Activated naive CD4-positive, alpha-beta T cell treated with anti-CD3 and anti-CD28 coated beads, Interleukin-2, amount 10 ng/mL, durations not matched to agents 7 days and 5 days (primary cell): ENCODE results near the gene TMEM200B.
"Not testable (repeated sequence)": the region's sequence is repeated elsewhere in the genome, so short reads cannot be mapped to it uniquely, and the experiment has no call there.

Experiments
- CTCF ChIA-PET: fragments of 350-600 bp; sonication (Branson Sonifier 250); formaldehyde crosslinking; loops from one replicate; lab custom pipeline; 2021; ENCODE audit warnings: antibody characterized with exemption; lab: Charles Lee
- DNase-seq: peaks from one replicate; pipeline ENCODE4 v3.0.0-alpha.2; 2020
- H3K27ac Mint-ChIP-seq: one replicate; pipeline ENCODE4 v1.8.0; 2021; ENCODE audit warnings: mild to moderate bottlenecking, moderate library complexity, mixed read lengths
- H3K27me3 Mint-ChIP-seq: one replicate; pipeline ENCODE4 v1.8.0; 2021; ENCODE audit warnings: mild to moderate bottlenecking, mixed read lengths
- H3K36me3 Mint-ChIP-seq: one replicate; pipeline ENCODE4 v1.8.0; 2021; ENCODE audit warnings: mixed read lengths
- H3K4me1 Mint-ChIP-seq: one replicate; pipeline ENCODE4 v1.8.0; 2021; ENCODE audit warnings: mixed read lengths
- H3K4me3 Mint-ChIP-seq: one replicate; pipeline ENCODE4 v1.8.0; 2021; ENCODE audit warnings: mild to moderate bottlenecking, moderate library complexity, mixed read lengths
- H3K9me3 Mint-ChIP-seq: one replicate; pipeline ENCODE4 v1.8.0; 2021; ENCODE audit warnings: mixed read lengths

TMEM200B gene

DNA sequence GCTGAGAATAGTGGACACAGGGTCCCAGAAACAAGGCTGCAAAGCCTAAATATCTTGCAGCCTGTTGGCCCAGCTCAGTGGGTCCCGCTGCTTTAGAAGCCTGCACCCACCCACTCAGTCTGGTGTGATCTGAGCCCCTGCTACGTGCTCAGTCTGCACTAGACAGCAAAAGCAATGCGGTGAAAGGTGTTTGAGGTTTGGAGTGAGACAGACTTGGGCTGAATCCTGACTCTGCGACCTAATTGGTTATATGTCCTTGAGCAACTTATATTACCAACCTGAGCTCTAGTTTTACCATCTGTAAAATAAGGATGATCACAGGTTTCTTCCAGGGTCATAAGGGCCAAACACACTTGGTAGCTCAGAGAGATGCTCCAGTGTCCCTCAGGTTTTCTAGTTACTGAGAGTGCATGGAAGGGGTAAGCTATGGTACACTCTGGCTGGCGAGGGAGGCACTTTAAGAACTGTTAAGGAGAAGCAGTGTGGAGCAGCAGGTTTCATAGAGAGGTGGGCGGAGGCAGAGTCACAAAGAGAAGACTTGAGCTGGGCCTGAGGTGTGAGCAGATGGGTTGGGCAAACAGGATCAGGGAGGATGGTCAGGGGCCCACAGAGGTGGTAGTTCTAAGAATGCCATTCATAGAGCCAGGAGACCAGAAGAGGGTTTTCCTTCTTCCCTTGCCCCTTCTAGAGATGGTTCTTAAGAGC, 10.1 kb downstream of the TMEM200B start:
- Mint-ChIP-seq H3K27ac (no peak overlapping the region), H3K9me3 (no peaks in the 10 kb centered on the region), H3K4me1 (no peaks in the 10 kb centered on the region), H3K36me3 (peaks cover 57% of the 10 kb centered on the region), H3K27me3 (peaks cover 2% of the 10 kb centered on the region), H3K4me3 (no peak overlapping the region)
- DNase-seq: no peak
- CTCF ChIA-PET: interaction anchor here (0.6 to 1.2 kb wide), 3 partner anchors 84 to 111 kb away, joined by 3 to 4 read pairs (median 4); no protein-coding TSS in a partner anchor

DNA sequence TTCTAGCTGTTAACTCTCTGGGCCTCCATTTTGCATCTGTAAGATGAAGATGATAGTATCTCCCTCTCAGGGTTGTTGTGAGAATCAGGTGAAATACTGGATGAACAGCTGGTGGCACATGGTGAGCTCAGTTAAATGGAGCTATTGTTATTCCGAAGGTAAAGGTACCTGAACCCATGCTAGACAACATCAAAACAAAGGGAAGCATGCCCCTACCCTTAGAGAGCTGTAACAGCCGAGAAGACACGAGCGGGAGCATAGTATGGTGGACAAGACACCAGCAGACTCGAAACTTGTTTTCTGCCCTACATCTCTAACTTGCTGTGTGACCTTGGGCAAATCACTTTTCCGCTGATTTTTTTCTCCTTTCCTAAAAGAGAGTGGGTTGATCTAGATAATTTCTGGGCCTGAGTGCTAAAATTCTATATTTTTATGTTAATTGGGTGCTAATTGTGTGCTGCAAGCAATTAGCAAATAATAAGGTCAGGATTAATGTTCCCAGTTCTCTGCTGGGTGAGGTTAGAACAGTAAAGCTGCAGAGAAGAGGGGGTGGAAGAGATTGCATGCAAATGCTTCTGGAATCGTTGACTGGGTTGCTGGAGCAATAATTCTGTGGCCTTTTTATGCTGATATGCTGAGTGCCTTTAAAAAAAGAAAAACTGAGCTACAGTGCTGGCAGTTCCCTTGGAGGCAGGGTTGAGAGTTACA, 10.8 kb downstream of the TMEM200B start:
- Mint-ChIP-seq H3K27me3 (no peaks in the 10 kb centered on the region), H3K4me1 (no peaks in the 10 kb centered on the region), H3K9me3 (no peaks in the 10 kb centered on the region), H3K4me3 (no peak overlapping the region), H3K36me3 (peaks cover 56% of the 10 kb centered on the region), H3K27ac (no peak overlapping the region)
- CTCF ChIA-PET: no interaction called here
- no peak for DNase-seq

DNA sequence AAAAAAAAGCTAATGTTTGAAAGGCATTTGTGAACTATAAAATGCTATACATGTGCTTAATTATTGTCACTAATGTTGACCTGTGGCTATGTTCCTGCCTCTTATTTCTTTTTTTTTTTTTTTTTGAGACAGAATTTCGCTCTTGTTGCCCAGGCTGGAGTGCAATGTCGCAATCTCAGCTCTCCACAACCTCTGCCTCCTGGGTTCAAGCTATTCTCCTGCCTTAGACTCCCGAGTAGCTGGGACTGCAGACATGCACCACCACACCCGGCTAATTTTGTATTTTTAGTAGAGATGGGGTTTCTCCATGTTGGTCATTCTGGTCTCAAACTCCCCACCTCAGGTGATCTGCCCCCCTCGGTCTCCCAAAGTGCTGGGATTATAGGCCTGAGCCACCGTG, 15.7 kb downstream of the TMEM200B start:
- H3K27me3 Mint-ChIP-seq, H3K27ac Mint-ChIP-seq, DNase-seq, H3K4me3 Mint-ChIP-seq, H3K4me1 Mint-ChIP-seq, H3K9me3 Mint-ChIP-seq, CTCF ChIA-PET: not testable (repeated sequence)
- peaks cover 29% of the 10 kb centered on the region for H3K36me3 Mint-ChIP-seq

DNA sequence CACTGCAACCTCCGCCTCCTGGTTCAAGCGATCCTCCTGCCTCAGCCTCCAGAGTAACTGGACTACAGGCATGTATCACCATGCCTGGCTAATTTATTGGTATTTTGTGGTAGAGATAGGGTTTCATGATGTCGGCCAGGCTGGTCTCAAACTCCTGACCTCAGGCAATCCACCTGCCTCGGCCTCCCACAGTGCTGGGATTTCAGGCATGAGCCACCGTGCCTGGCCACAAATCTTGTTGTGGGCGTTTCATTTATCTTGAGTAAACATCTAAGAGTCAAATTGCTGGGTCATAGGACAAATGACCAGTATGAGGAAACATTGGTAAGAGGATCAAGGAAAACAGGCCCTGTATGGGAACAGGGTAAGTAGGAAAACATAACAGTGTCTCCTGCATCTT, 17.9 kb downstream of the TMEM200B start:
- Mint-ChIP-seq H3K9me3 (no peaks in the 10 kb centered on the region), H3K27me3 (no peaks in the 10 kb centered on the region)

DNA sequence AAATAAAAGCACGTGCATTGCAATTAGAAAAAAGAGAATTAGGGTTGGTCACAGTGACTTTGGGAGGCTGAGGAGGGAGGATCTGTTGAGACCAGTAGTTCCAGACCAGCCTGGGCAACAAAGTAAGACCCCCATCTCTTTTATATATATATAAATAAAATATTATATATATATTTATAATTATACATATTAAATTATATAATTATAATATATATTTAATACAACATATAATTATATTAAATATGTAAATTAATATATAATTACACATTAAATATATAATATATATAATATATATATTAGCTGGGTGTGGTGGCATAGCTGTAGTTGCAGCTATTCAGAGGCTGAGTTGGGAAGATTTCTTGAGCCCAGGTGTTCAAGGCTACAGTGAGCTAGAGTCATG, 23.2 kb downstream of the TMEM200B start:
- DNase-seq: no peak
- Mint-ChIP-seq H3K36me3 (peaks cover 39% of the 10 kb centered on the region), H3K4me1 (no peaks in the 10 kb centered on the region), H3K27me3 (no peaks in the 10 kb centered on the region), H3K27ac (no peak overlapping the region), H3K4me3 (no peak overlapping the region), H3K9me3 (no peaks in the 10 kb centered on the region)
- CTCF ChIA-PET: no interaction called here

More for the DNA sequence above, 17.9 kb downstream of the TMEM200B start:
- CTCF ChIA-PET: no interaction called here
- Mint-ChIP-seq H3K36me3 (peaks cover 24% of the 10 kb centered on the region), H3K4me3 (no peak overlapping the region), H3K27ac (no peak overlapping the region), H3K4me1 (no peaks in the 10 kb centered on the region)
- DNase-seq: no peak

DNA sequence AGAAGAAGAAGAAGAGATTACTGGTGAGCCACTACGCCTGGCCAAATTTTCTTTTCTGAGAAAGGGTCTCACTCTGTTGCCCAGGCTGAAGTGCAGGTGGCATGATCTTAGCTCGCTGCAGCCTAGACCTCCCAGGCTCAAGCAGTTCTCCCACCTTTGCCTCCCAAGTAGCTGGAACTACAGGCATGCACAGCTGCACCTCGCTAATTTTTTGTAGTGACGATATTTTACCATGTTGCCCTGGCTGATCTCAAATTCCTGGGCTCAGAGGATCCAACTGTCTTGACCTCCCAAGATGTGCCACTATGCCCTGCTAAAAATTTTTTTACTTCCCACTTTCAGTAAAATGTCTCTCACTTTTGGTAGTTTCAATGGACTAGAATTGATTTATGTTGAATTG, 24.4 kb downstream of the TMEM200B start:
- no peak for DNase-seq
- H3K4me1 Mint-ChIP-seq: no peaks in the 10 kb centered on the region
- H3K36me3 Mint-ChIP-seq: peaks cover 45% of the 10 kb centered on the region
- no peak overlapping the region for H3K27ac Mint-ChIP-seq
- H3K27me3 Mint-ChIP-seq: no peaks in the 10 kb centered on the region
- no peaks in the 10 kb centered on the region for H3K9me3 Mint-ChIP-seq
- CTCF ChIA-PET: no interaction called here
- H3K4me3 Mint-ChIP-seq: no peak overlapping the region

DNA sequence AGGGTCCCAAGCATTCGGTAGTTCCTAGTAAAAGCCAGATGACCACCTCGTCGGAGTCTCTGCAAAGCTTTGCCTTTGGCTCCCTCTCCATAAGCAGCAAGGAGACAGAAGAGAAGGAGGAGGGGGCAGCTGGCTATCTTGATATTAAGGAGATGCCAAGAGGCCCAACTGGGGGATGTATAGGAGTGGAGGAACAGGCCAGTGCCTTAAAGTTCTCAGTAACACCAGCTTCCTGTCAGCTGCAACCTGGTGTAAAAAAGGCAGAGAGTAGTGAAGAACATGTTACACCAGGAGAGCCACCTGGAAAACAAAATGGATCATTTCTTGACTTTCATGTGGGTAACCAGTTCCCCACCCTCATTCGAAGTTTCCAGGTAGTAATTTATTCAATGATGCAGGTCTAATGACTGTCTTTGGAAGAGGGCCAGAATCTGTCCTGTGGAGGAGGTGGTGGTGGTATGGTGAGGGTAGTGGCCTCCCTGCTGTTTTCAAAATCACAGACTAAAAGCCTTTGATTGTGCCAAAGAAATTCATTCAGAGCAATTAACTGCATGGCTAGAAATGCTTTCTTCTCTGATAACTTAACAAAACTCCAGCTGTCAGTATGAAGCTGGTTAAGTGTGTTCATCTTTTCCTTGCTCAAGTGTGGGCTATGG, 27.3 kb downstream of the TMEM200B start:
- no peak overlapping the region for H3K27ac Mint-ChIP-seq
- CTCF ChIA-PET: no interaction called here
- DNase-seq: no peak
- H3K27me3 Mint-ChIP-seq: no peaks in the 10 kb centered on the region
- peaks cover 59% of the 10 kb centered on the region for H3K36me3 Mint-ChIP-seq
- H3K4me3 Mint-ChIP-seq: no peak overlapping the region
- peaks cover 3% of the 10 kb centered on the region for H3K9me3 Mint-ChIP-seq
- no peaks in the 10 kb centered on the region for H3K4me1 Mint-ChIP-seq

DNA sequence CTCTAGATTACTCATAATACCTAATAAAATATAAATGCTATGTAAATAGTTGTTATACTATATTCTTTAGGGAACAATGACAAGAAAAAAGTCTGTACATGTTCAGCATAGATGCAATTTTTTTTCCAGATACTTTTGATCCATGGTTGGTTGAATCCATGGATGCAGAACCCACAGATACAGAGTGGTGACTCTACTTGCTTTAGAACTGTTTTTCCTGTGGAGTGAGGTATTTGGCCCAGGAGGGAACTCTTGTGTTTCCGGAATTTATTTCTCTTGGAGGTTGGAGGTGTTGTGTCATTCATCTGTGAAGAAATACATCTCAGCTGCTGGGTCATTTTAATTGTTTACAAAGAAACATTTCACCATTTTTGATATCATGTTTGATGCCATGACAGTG, 28.7 kb downstream of the TMEM200B start:
- H3K27ac Mint-ChIP-seq: no peak overlapping the region
- no peak for DNase-seq
- peaks cover 61% of the 10 kb centered on the region for H3K36me3 Mint-ChIP-seq
- CTCF ChIA-PET: no interaction called here
- no peak overlapping the region for H3K4me3 Mint-ChIP-seq
- peaks cover 3% of the 10 kb centered on the region for H3K9me3 Mint-ChIP-seq
- no peaks in the 10 kb centered on the region for H3K4me1 Mint-ChIP-seq
- H3K27me3 Mint-ChIP-seq: no peaks in the 10 kb centered on the region

DNA sequence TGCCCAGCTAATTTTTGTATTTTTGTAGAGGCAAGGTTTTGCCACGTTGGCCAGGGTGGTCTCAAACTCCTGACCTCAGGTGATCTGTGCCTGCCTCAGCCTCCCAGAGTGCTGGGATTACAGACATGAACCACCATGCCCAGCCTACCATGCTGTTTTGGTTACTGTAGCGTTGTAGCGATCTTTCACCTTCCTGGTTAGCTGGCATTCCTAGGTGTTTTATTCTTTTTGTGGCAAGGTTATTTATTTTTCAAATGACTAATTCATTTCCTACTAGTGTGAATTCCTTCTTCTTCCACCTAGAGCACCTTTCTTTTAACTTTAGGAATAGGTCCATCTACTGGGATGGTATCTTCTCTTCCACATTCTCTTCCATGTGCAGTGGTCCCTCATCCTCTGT, 29.3 kb downstream of the TMEM200B start:
- Mint-ChIP-seq H3K4me3 (no peak overlapping the region), H3K27ac (no peak overlapping the region), H3K9me3 (peaks cover 3% of the 10 kb centered on the region), H3K36me3 (peaks cover 61% of the 10 kb centered on the region), H3K27me3 (no peaks in the 10 kb centered on the region), H3K4me1 (no peaks in the 10 kb centered on the region)
- no peak for DNase-seq
- CTCF ChIA-PET: no interaction called here

DNA sequence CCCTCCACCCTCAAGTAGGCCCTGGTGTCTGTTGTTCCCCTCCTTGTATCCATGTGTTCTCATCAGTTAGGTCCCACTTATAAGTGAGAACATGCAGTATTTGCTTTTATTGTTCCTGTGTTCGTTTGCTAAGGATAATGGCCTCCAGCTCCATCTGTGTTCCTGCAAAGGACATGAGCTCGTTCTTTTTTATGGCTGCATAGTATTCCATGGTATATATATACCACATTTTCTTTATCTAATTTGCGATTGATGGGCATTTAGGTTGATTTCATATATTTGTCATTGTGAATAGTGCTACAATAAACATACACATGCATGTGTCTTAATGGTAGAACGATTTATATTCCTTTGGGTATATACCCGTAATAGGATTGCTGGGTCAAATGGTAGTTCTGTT, 31.0 kb downstream of the TMEM200B start:
- not testable (repeated sequence) for DNase-seq, H3K9me3 Mint-ChIP-seq, H3K4me1 Mint-ChIP-seq, H3K27ac Mint-ChIP-seq, H3K4me3 Mint-ChIP-seq, H3K27me3 Mint-ChIP-seq
- CTCF ChIA-PET: interaction anchor here (0.6 kb wide), 1 partner anchor 61 kb away, joined by 3 read pairs; no protein-coding TSS in a partner anchor
- H3K36me3 Mint-ChIP-seq: peaks cover 57% of the 10 kb centered on the region

DNA sequence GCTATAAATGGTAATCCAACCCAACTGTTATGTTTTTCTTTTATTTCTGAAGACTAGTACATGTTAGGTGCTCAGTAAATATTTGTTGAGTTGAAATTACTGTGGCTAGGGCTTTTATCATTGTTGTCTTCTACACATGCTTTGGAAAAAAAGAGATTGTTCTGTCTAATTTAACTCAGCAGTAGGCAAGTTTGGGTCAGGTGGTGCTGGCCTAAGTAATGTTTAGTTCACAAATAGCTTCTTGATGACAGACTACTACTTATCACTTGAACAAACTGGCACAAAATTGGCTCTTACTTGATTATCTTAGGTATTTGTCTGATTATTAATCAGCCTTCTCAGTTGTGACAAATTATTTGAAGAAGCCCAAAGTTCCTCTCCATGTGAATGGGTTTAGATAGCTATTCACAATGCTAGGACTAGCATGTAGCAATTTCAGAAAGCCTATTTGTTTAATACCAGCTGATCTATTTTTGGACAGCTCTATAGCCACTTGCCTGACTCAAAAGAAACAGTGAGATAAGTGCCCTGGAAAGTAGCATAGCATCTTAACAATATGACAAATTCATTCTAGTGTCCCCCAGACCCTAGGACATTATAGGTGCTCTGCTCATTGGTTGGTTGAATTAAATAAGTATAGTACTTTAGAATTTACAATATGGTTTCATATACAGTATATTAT, 32.6 kb downstream of the TMEM200B start:
- H3K27ac Mint-ChIP-seq: no peak overlapping the region
- DNase-seq: no peak
- peaks cover 3% of the 10 kb centered on the region for H3K9me3 Mint-ChIP-seq
- no peaks in the 10 kb centered on the region for H3K27me3 Mint-ChIP-seq
- H3K36me3 Mint-ChIP-seq: peaks cover 44% of the 10 kb centered on the region
- CTCF ChIA-PET: no interaction called here
- no peaks in the 10 kb centered on the region for H3K4me1 Mint-ChIP-seq
- H3K4me3 Mint-ChIP-seq: no peak overlapping the region

DNA sequence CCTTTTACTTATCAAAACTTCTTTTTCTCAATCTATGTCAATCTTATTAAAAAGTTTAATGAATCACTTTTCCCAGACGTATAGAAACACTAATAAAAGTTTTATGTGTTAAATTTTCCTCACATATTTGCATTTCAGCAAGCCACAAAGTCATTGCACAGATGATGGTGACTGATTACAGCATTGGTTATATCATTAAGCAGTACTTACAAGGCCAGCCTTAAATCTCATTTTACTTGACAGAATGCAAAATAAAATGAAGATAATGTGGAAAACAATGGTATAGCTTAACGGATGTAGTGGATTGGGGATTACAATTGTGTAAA, 39.5 kb downstream of the TMEM200B start:
- no peak overlapping the region for H3K27ac Mint-ChIP-seq
- CTCF ChIA-PET: no interaction called here

DNA sequence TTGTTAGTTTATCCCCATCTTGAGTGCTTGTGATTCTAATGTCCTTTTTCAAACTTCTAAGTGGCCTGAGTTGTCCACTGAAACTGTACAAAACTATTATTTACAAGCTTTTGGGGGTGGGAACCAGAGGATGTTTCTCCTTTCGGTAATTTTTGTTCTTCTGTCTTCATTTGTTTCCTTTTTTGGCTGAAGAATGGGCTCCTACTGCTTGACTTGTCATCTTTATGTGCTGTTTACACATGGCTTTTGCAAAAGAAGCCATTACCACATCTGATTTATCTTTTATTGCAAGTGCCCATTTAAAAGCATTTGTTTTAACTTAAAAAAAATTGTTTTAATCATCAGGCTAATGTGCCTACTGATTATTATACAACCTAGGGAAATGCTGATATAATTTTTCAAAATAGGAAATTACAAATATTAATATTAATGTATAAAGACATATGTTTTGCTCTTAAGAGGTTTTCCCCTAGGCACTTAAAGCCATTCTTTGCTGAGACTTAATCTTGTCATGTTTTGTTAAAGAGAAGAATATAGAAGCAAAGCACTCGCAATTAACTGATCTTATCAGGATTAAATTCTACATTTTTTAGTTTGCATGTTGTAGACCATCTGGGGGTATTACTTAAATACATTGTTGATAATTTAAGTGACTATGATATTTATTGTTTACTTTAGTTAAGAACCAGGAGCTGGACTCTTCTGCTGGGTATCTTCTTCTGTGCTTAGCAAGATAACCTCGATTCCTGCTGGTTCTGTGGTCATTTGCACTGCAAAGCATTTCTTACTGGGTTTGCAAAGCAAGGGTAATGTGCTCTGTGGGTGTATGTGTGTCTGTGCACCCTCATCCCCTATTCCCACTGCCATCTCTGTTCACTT, 40.1 kb downstream of the TMEM200B start:
- no peaks in the 10 kb centered on the region for H3K27me3 Mint-ChIP-seq
- CTCF ChIA-PET: no interaction called here

More for the DNA sequence above, 39.5 kb downstream of the TMEM200B start:
- Mint-ChIP-seq H3K9me3 (no peaks in the 10 kb centered on the region), H3K27me3 (no peaks in the 10 kb centered on the region), H3K4me3 (no peak overlapping the region), H3K4me1 (no peaks in the 10 kb centered on the region), H3K36me3 (peaks cover 8% of the 10 kb centered on the region)
- DNase-seq: no peak

DNA sequence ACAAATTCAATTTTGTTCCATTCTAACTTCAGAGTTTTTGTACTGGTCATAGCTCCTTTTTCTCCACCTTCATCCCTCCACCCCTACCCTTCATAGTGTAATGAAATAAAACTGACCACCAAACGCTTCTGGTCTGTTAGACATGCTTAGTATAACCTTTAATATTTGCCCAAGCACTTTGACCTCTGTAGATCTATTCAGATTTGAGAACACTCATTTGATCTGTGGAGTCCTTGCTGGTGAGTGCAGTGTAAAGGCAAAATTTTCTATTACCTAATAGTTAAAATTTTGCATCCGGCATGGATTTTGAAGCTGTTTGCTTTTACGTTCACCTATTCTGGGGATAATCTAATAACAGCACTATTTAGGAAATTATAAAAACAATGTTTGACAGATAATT, 41.2 kb downstream of the TMEM200B start:
- DNase-seq: no peak
- H3K9me3 Mint-ChIP-seq: no peaks in the 10 kb centered on the region
- CTCF ChIA-PET: no interaction called here
- H3K4me1 Mint-ChIP-seq: no peaks in the 10 kb centered on the region
- H3K4me3 Mint-ChIP-seq: no peak overlapping the region
- H3K27me3 Mint-ChIP-seq: no peaks in the 10 kb centered on the region
- H3K36me3 Mint-ChIP-seq: peaks cover 7% of the 10 kb centered on the region
- no peak overlapping the region for H3K27ac Mint-ChIP-seq

More for the DNA sequence above, 40.1 kb downstream of the TMEM200B start:
- Mint-ChIP-seq H3K4me1 (no peaks in the 10 kb centered on the region), H3K9me3 (no peaks in the 10 kb centered on the region), H3K4me3 (no peak overlapping the region), H3K27ac (no peak overlapping the region), H3K36me3 (peaks cover 9% of the 10 kb centered on the region)
- no peak for DNase-seq
